IMR-90 (cell line): ENCODE measurements around the gene ERC2.

ENCODE experiments used
- BHLHE40 ChIP-seq: fragments of 150-350 bp; IDR thresholded peaks from 2 replicates; pipeline ENCODE4 v1.6.1; 2016; ENCODE audit warnings: mild to moderate bottlenecking, low read depth, low read length
- CHD1 ChIP-seq: IDR thresholded peaks from 2 replicates; pipeline ENCODE4 v1.6.1; 2012; ENCODE audit warnings: low read depth, low read length, improper control_type of control experiment
- CTCF ChIP-seq: conservative IDR thresholded peaks from 2 replicates; pipeline ENCODE4 v1.5.1; 2012; ENCODE audit warnings: mild to moderate bottlenecking, low read depth, low read length, improper control_type of control experiment
- ELK1 ChIP-seq: fragments of 150-350 bp; IDR thresholded peaks from 2 replicates; pipeline ENCODE4 v1.6.1; 2016; ENCODE audit warnings: low read depth, mild to moderate bottlenecking, low read length, moderate library complexity, borderline replicate concordance
- MAZ ChIP-seq: IDR thresholded peaks from 2 replicates; pipeline ENCODE4 v1.6.1; 2012; ENCODE audit warnings: low read depth, mild to moderate bottlenecking, low read length, improper control_type of control experiment, moderate library complexity, borderline replicate concordance
- MXI1 ChIP-seq: IDR thresholded peaks from 2 replicates; pipeline ENCODE4 v1.6.1; 2012; ENCODE audit warnings: low read depth, mild to moderate bottlenecking, low read length, moderate library complexity, borderline replicate concordance
- NFE2L2 ChIP-seq: fragments of 150-350 bp; IDR thresholded peaks from 2 replicates; pipeline ENCODE4 v1.6.1; 2016; ENCODE audit warnings: low read depth, mild to moderate bottlenecking, low read length
- POLR2A ChIP-seq: IDR thresholded peaks from 2 replicates; pipeline ENCODE4 v1.6.1; 2012; ENCODE audit warnings: mild to moderate bottlenecking, low read depth, low read length
- RFX5 ChIP-seq: IDR thresholded peaks from 2 replicates; pipeline ENCODE4 v1.8.0; 2012; ENCODE audit warnings: low read depth, mild to moderate bottlenecking, low read length, moderate library complexity
- SMC3 ChIP-seq: fragments of 150-350 bp; IDR thresholded peaks from 2 replicates; pipeline ENCODE4 v1.6.1; 2016; ENCODE audit warnings: low read depth, mild to moderate bottlenecking, antibody characterized with exemption, low read length, moderate library complexity

- TF ChIP-seq POLR2A (no peak), CTCF (no peak), MAZ (no peak), NFE2L2 (no peak), MXI1 (no peak), RFX5 (no peak), CHD1 (no peak), SMC3 (no peak), BHLHE40 (no peak), ELK1 (no peak)
These were observed 509.7 kb downstream of the ERC2 start for GRCh38 chr3:55958605-55959004.
